ENCODE data around the gene NACC2.

DNA sequence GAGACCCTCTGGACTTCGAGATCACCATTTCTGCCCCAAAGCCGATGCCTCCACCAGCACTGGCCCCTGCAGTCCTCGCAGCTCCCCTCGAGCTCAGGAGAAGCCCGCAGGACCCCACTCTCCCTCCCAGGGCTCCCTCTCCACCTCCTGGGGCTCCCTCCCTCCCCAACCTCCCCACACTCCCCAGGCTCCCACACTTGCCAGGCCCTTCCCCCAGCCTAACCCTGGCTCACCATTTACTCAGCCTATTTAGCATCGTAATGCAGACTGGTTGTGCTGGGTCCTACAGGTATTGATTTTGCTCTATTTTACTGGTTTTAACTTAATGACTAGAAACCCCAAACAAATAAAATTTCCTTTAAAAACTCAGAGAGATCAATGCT lies 47.3 kb upstream of the NACC2 start:
- TF ChIP-seq, protein P1, sequence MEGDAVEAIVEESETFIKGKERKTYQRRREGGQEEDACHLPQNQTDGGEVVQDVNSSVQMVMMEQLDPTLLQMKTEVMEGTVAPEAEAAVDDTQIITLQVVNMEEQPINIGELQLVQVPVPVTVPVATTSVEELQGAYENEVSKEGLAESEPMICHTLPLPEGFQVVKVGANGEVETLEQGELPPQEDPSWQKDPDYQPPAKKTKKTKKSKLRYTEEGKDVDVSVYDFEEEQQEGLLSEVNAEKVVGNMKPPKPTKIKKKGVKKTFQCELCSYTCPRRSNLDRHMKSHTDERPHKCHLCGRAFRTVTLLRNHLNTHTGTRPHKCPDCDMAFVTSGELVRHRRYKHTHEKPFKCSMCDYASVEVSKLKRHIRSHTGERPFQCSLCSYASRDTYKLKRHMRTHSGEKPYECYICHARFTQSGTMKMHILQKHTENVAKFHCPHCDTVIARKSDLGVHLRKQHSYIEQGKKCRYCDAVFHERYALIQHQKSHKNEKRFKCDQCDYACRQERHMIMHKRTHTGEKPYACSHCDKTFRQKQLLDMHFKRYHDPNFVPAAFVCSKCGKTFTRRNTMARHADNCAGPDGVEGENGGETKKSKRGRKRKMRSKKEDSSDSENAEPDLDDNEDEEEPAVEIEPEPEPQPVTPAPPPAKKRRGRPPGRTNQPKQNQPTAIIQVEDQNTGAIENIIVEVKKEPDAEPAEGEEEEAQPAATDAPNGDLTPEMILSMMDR (IDR thresholded peaks at IDR 0.05): no peak
- TF ChIP-seq POLR2A (IDR thresholded peaks at IDR 0.05; ENCODE audit: low read depth) (no peak), POLR2AphosphoS5 (IDR thresholded peaks at IDR 0.05) (no peak), EP300 (IDR thresholded peaks at IDR 0.05) (no peak)

Data from esophagus muscularis mucosa (tissue), 4 donors.